Hematopoietic multipotent progenitor cell treated with erythropoietin and hydrocortisone succinate and interleukin-3 and kit ligand, for 6 days (in vitro differentiated cells): ENCODE results near the gene ANKMY2.
"Not testable (repeated sequence)": the region's sequence is repeated elsewhere in the genome, so short reads cannot be mapped to it uniquely, and the experiment has no call there.

Source experiments
- DNase-seq: peaks from one replicate; pipeline ENCODE4 v3.0.0-alpha.2; 2015

ANKMY2 gene

GRCh38 chr7:16645593-16646471 is at the start of gene ANKMY2, which contains the start of gene BZW2:
ANKMY2 (minus strand) TSS chr7:16645754; CDS start chr7:16645573, 181 bp downstream.
BZW2 (plus strand) TSS chr7:16646181; CDS start chr7:16665444, 19,263 bp downstream.
- peak; percentile 97 for DNase-seq

GRCh38 chr7:16694806-16695205 is 49.3 kb upstream of the ANKMY2 start:
- DNase-seq = no peak

- DNase-seq = no peak
Measured at GRCh38 chr7:16693601-16694318, 48.2 kb upstream of the ANKMY2 start.

GRCh38 chr7:16691241-16691640 is 45.7 kb upstream of the ANKMY2 start:
- DNase-seq = peak; percentile 75

GRCh38 chr7:16688249-16688648 is 42.7 kb upstream of the ANKMY2 start:
- DNase-seq = peak; percentile 28

GRCh38 chr7:16685535-16685934 is 40.0 kb upstream of the ANKMY2 start:
- no peak for DNase-seq

GRCh38 chr7:16684935-16685334 is 39.4 kb upstream of the ANKMY2 start:
- DNase-seq = no peak

- DNase-seq = not testable (repeated sequence)
Measured at GRCh38 chr7:16678645-16679566, 33.4 kb upstream of the ANKMY2 start.

- no peak for DNase-seq
Measured at GRCh38 chr7:16677978-16678494, 32.5 kb upstream of the ANKMY2 start.

- DNase-seq = no peak
Measured at GRCh38 chr7:16675277-16675676, 29.7 kb upstream of the ANKMY2 start.

GRCh38 chr7:16671811-16672210 is 26.3 kb upstream of the ANKMY2 start:
- no peak for DNase-seq

- no peak for DNase-seq
Measured at GRCh38 chr7:16670731-16671344, 25.3 kb upstream of the ANKMY2 start.

GRCh38 chr7:16670021-16670420 is 24.5 kb upstream of the ANKMY2 start:
- no peak for DNase-seq

GRCh38 chr7:16669581-16669980 is 24.0 kb upstream of the ANKMY2 start:
- no peak for DNase-seq

- no peak for DNase-seq
Measured at GRCh38 chr7:16668978-16669377, 23.4 kb upstream of the ANKMY2 start.

GRCh38 chr7:16668049-16668858 is 22.7 kb upstream of the ANKMY2 start:
- DNase-seq = peak; percentile 80

GRCh38 chr7:16667355-16667754 is 21.8 kb upstream of the ANKMY2 start:
- no peak for DNase-seq

GRCh38 chr7:16661924-16662323 is 16.4 kb upstream of the ANKMY2 start:
- no peak for DNase-seq

GRCh38 chr7:16660702-16661464 is 15.3 kb upstream of the ANKMY2 start:
- peak; percentile 62 for DNase-seq

- DNase-seq = peak; percentile 71
Measured at GRCh38 chr7:16659854-16660497, 14.4 kb upstream of the ANKMY2 start.
